ES-I3 (cell line): Measurements from ENCODE around the gene UCHL5.

Experiments used
- H3K36me3 ChIP-seq: 2 replicates; pipeline ENCODE4 v1.6.1; 2013; ENCODE audit warnings: mild to moderate bottlenecking, low read length, control low read depth, moderate library complexity; ENCODE audit not compliant: insufficient read depth
- H3K4me1 ChIP-seq: 2 replicates; pipeline ENCODE4 v1.6.1; 2013; ENCODE audit warnings: mild to moderate bottlenecking, control low read depth, low read length; ENCODE audit not compliant: insufficient read depth
- H3K9ac ChIP-seq: 2 replicates; pipeline ENCODE4 v1.6.1; 2013; ENCODE audit warnings: low read depth, mild to moderate bottlenecking, low read length, moderate library complexity
- H3K9me3 ChIP-seq: 2 replicates; pipeline ENCODE4 v1.6.1; 2013; ENCODE audit warnings: mild to moderate bottlenecking, low read length, moderate library complexity; ENCODE audit not compliant: control insufficient read depth, insufficient read depth

UCHL5 gene

GRCh38 chr1:193079187-193079586, 20.0 kb upstream of the UCHL5 start:
- H3K36me3 ChIP-seq, result peaks cover 13% of the 10 kb centered on the region
- H3K9ac ChIP-seq, result no peak overlapping the region
- no peaks in the 10 kb centered on the region for H3K4me1 ChIP-seq

GRCh38 chr1:193077991-193078390, 18.8 kb upstream of the UCHL5 start:
- no peak overlapping the region for H3K9ac ChIP-seq
- no peaks in the 10 kb centered on the region; the same call in 1 of the 2 replicates for H3K9me3 ChIP-seq
- peaks cover 13% of the 10 kb centered on the region for H3K36me3 ChIP-seq
- no peaks in the 10 kb centered on the region for H3K4me1 ChIP-seq

More at GRCh38 chr1:193079187-193079586, 20.0 kb upstream of the UCHL5 start:
- no peaks in the 10 kb centered on the region; the same call in 1 of the 2 replicates for H3K9me3 ChIP-seq

GRCh38 chr1:193070942-193071341, 11.8 kb upstream of the UCHL5 start:
- Histone ChIP-seq H3K4me1 (no peaks in the 10 kb centered on the region), H3K36me3 (no peaks in the 10 kb centered on the region), H3K9ac (no peak overlapping the region), H3K9me3 (no peaks in the 10 kb centered on the region)

- no peak overlapping the region for H3K9ac ChIP-seq
- H3K4me1 ChIP-seq, result no peaks in the 10 kb centered on the region
- no peaks in the 10 kb centered on the region for H3K36me3 ChIP-seq
These were observed 11.2 kb upstream of the UCHL5 start for GRCh38 chr1:193070386-193070753.

GRCh38 chr1:193069748-193070385, 10.7 kb upstream of the UCHL5 start:
- H3K9me3 ChIP-seq, result no peaks in the 10 kb centered on the region
- no peaks in the 10 kb centered on the region for H3K4me1 ChIP-seq
- H3K36me3 ChIP-seq, result no peaks in the 10 kb centered on the region
- H3K9ac ChIP-seq, result no peak overlapping the region

More at GRCh38 chr1:193070386-193070753, 11.2 kb upstream of the UCHL5 start:
- no peaks in the 10 kb centered on the region for H3K9me3 ChIP-seq

GRCh38 chr1:193068013-193068412, 8.9 kb upstream of the UCHL5 start:
- H3K9me3 ChIP-seq, result no peaks in the 10 kb centered on the region
- no peaks in the 10 kb centered on the region for H3K36me3 ChIP-seq
- H3K4me1 ChIP-seq, result peaks cover 3% of the 10 kb centered on the region; the same call in 1 of the 2 replicates
- no peak overlapping the region for H3K9ac ChIP-seq

- no peaks in the 10 kb centered on the region for H3K9me3 ChIP-seq
- H3K4me1 ChIP-seq, result peaks cover 3% of the 10 kb centered on the region; the same call in 1 of the 2 replicates
- no peak overlapping the region for H3K9ac ChIP-seq
- H3K36me3 ChIP-seq, result no peaks in the 10 kb centered on the region
These were observed 7.4 kb upstream of the UCHL5 start for GRCh38 chr1:193066606-193067005.

GRCh38 chr1:193065954-193066353, 6.8 kb upstream of the UCHL5 start:
- peaks cover 3% of the 10 kb centered on the region for H3K4me1 ChIP-seq

GRCh38 chr1:193062698-193063463, 3.7 kb upstream of the UCHL5 start:
- peaks cover 3% of the 10 kb centered on the region for H3K4me1 ChIP-seq
- no peaks in the 10 kb centered on the region for H3K9me3 ChIP-seq
- H3K36me3 ChIP-seq, result no peaks in the 10 kb centered on the region
- no peak overlapping the region for H3K9ac ChIP-seq

More at GRCh38 chr1:193065954-193066353, 6.8 kb upstream of the UCHL5 start:
- H3K9ac ChIP-seq, result no peak overlapping the region
- no peaks in the 10 kb centered on the region for H3K36me3 ChIP-seq
- no peaks in the 10 kb centered on the region for H3K9me3 ChIP-seq

- H3K9me3 ChIP-seq, result no peaks in the 10 kb centered on the region
- peak overlapping the region; percentile 99; the same call in 1 of the 2 replicates for H3K9ac ChIP-seq
- peaks cover 7% of the 10 kb centered on the region for H3K4me1 ChIP-seq
- H3K36me3 ChIP-seq, result no peaks in the 10 kb centered on the region
These were observed 1.8 kb upstream of the UCHL5 start for GRCh38 chr1:193060938-193061337.

- Histone ChIP-seq H3K36me3 (no peaks in the 10 kb centered on the region), H3K9ac (peak overlapping the region; percentile 99), H3K9me3 (no peaks in the 10 kb centered on the region), H3K4me1 (peaks cover 7% of the 10 kb centered on the region)
These were observed 1.2 kb upstream of the UCHL5 start for GRCh38 chr1:193060406-193060805.

- Histone ChIP-seq H3K9me3 (no peaks in the 10 kb centered on the region), H3K9ac (peak overlapping the region; percentile 99), H3K36me3 (no peaks in the 10 kb centered on the region), H3K4me1 (peaks cover 7% of the 10 kb centered on the region)
These were observed 899 bp upstream of the UCHL5 start for GRCh38 chr1:193060115-193060403.

- Histone ChIP-seq H3K4me1 (peaks cover 4% of the 10 kb centered on the region; the same call in 1 of the 2 replicates), H3K9ac (peak overlapping the region; percentile 99), H3K9me3 (no peaks in the 10 kb centered on the region), H3K36me3 (no peaks in the 10 kb centered on the region)
These were observed 455 bp downstream of the UCHL5 start for GRCh38 chr1:193058529-193059281.

- H3K9me3 ChIP-seq, result no peaks in the 10 kb centered on the region
- peaks cover 4% of the 10 kb centered on the region; the same call in 1 of the 2 replicates for H3K4me1 ChIP-seq
- H3K9ac ChIP-seq, result no peak overlapping the region
- no peaks in the 10 kb centered on the region; the same call in 1 of the 2 replicates for H3K36me3 ChIP-seq
These were observed 4.9 kb downstream of the UCHL5 start for GRCh38 chr1:193054169-193054675.
